BJ (cell line): ENCODE results near the gene KLHL14. TPM values are rescaled to one million over a fixed set of nuclear protein-coding genes. Genes with fewer than 3 reads are reported as not detected.

Experiments used
- CTCF ChIA-PET: fragments of 350-600 bp; formaldehyde crosslinking; extraction: SDS; loops from one replicate; lab custom pipeline; 2021; ENCODE audit warnings: antibody characterized with exemption, inconsistent platforms; lab: Yijun Ruan, JAX
- POLR2A ChIA-PET: fragments of 300-600 bp; sonication (Branson Sonifier 250); formaldehyde crosslinking; extraction: SDS; loops from one replicate; lab custom pipeline; 2021; ENCODE audit warnings: antibody characterized with exemption; lab: Charles Lee
- DNase-seq: peaks from one replicate; pipeline ENCODE4 v3.0.0-alpha.2; 2011; ENCODE audit warnings: low read depth
- H3K27me3 ChIP-seq: 2 replicates; pipeline ENCODE4 v1.6.0; 2011; ENCODE audit warnings: low read length; ENCODE audit not compliant: control insufficient read depth, insufficient read depth
- H3K36me3 ChIP-seq: 2 replicates; pipeline ENCODE4 v1.5.1; 2011; ENCODE audit warnings: low read length; ENCODE audit not compliant: control insufficient read depth, insufficient read depth
- H3K4me3 ChIP-seq: 2 replicates; pipeline ENCODE4 v1.5.1; 2011; ENCODE audit warnings: low read depth, mild to moderate bottlenecking, control low read depth, low read length
- CTCF ChIP-seq: IDR thresholded peaks from 2 replicates; pipeline ENCODE4 v1.5.1; 2011; ENCODE audit warnings: low read depth, mild to moderate bottlenecking, control low read depth, inconsistent platforms, low read length, moderate library complexity; ENCODE audit not compliant: insufficient read depth
- polyA plus RNA-seq: library from polyadenylated mRNA; depleted of rRNA; stranded (reverse); fragments of >200 nt; gene quantifications from 2 replicates; pipeline ENCODE4 v1.2.3, GENCODE V29; 2011

Gene KLHL14
- polyA plus RNA-seq, 1 experiment = not detected

GRCh38 chr18:32732165-32732564 lies 40.7 kb downstream of the KLHL14 start:
- POLR2A ChIA-PET = no interaction called here
- DNase-seq = no peak
- H3K4me3 ChIP-seq = no peak overlapping the region
- H3K27me3 ChIP-seq = no peaks in the 10 kb centered on the region
- CTCF ChIA-PET = no interaction called here
- H3K36me3 ChIP-seq = no peaks in the 10 kb centered on the region
- TF ChIP-seq CTCF = no peak

- no peaks in the 10 kb centered on the region for H3K27me3 ChIP-seq
- no peak for TF ChIP-seq CTCF
- H3K4me3 ChIP-seq = peak overlapping the region; percentile 22
- ChIA-PET CTCF (interaction anchor here (1.4 kb wide), 1 partner anchor 13 kb away, joined by 3 read pairs; no protein-coding TSS in a partner anchor), POLR2A (no interaction called here)
- DNase-seq = no peak
- no peaks in the 10 kb centered on the region for H3K36me3 ChIP-seq
Observed at GRCh38 chr18:32730620-32731091, 42.2 kb downstream of the KLHL14 start.

GRCh38 chr18:32730068-32730467 lies 42.8 kb downstream of the KLHL14 start:
- Histone ChIP-seq H3K4me3 (no peak overlapping the region), H3K27me3 (no peaks in the 10 kb centered on the region), H3K36me3 (no peaks in the 10 kb centered on the region)
- no peak for TF ChIP-seq CTCF
- DNase-seq = no peak
- POLR2A ChIA-PET = no interaction called here
- CTCF ChIA-PET = no interaction called here

GRCh38 chr18:32724071-32724749 lies 48.6 kb downstream of the KLHL14 start:
- H3K36me3 ChIP-seq = no peaks in the 10 kb centered on the region
- no peak for DNase-seq
- ChIA-PET CTCF (interaction anchor here (0.7 to 1.7 kb wide), 2 partner anchors 17 to 1002 kb away, joined by 3 to 4 read pairs; no protein-coding TSS in a partner anchor), POLR2A (no interaction called here)
- TF ChIP-seq CTCF = no peak
- no peak overlapping the region for H3K4me3 ChIP-seq
- H3K27me3 ChIP-seq = no peaks in the 10 kb centered on the region

- ChIA-PET CTCF (no interaction called here), POLR2A (no interaction called here)
- no peak for TF ChIP-seq CTCF
- DNase-seq = no peak
- H3K27me3 ChIP-seq = no peaks in the 10 kb centered on the region
- H3K4me3 ChIP-seq = no peak overlapping the region
- H3K36me3 ChIP-seq = no peaks in the 10 kb centered on the region
Observed at GRCh38 chr18:32722279-32722678, 50.5 kb downstream of the KLHL14 start.
